GM18502 (cell line): ENCODE measurements around the gene KIF18A.
"Not testable (repeated sequence)": the region's sequence is repeated elsewhere in the genome, so short reads cannot be mapped to it uniquely, and the experiment has no call there.

ENCODE experiments used
- ATAC-seq: cut with Tn5 transposase; IDR thresholded peaks from one replicate; pipeline ENCODE4 v1.9.1; 2021; ENCODE audit warnings: mild to moderate bottlenecking; ENCODE audit not compliant: unreplicated experiment, poor library complexity

KIF18A gene

DNA sequence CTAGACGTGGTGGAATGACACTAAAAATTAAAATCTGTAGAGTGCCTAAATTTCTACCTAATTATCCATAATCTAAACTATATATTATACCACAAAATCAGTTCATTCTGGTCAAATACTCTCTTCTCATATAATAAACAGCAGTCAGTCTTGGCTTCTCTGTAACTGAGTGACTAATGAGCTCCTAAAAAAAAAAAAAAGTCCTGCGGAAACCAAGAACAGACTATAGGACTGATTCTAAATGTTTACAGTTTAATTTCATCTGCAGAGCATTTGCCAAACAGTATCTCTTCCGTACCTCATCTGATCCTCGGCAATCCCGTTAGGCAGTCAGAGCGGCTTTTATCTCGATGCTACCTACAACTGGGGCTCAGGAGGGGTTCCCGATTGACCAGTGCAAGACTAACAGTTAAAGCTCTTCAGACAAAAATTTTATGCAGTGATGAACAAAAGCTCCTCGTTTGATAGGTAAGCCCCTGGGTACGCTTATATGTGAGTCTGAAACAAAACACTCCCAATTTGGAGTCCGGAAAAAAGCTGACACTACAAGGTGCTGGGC, 686 bp downstream of the KIF18A start:
- ATAC-seq, result peak; percentile 1

DNA sequence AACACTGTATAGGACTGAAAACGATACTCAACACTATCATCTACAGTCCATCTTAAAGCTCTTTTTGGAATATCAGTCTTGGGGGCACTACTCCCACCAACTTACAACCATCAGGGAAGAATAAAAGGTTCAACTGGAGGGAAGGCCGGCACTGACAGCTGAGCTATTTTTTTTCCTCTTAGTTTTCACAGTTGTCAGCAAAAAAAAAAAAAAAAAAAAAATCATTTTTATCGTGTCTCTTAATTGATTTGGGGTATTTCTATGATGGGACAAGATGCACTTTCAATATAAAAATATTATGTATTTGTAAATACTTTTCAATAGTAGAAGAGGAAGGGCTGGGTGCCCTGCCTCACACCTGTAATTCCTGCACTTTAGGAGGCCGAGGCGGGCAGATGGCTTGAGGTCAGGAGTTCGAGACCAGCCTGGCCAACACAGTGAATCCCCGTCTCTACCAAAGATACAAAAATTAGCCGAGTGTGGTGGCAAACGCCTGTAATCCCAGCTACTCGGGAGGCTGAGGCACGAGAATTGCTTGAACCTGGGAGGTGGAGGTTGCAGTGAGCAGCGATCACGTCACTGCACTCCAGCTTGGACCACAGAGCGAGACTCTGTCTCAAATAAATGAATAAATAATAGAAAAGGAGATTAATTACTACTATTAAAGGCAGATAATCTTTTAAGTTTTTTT, 1.5 kb downstream of the KIF18A start:
- no peak for ATAC-seq

DNA sequence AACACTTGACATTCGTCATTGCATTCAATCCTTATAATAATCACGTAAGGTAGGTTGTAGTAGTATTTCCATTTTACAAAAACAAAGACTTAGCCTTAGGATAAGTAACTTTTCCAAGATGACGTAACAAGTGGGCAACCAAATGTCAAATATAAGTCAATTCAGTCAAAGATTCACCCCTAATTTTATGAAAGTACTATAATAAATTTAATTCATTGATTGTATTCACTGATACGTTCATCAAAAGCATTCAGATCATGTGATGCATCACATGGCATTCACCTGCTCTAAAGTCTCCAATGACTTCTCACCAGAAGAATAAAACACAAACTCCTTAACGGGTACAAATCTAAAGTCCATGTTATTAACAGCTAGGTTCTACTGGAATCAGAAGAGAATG, 2.1 kb downstream of the KIF18A start:
- ATAC-seq, result no peak

DNA sequence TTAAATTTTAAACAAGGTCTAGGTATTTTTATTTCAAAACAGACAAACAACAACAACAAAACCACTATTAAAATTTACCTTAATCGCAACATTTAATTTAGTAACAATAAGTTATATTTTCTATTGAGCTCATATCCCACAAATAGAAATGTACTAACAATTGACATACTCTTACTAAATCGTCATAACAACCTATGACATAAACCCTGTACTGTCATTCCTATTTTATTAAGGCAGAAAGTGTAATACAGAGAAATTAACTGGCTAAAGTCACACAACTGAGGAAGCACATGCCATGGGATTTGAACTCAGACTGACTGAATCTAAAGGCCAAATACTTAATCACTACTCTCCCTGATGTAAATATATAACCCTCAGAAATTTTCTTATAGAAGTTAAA, 3.0 kb downstream of the KIF18A start:
- ATAC-seq, result no peak

DNA sequence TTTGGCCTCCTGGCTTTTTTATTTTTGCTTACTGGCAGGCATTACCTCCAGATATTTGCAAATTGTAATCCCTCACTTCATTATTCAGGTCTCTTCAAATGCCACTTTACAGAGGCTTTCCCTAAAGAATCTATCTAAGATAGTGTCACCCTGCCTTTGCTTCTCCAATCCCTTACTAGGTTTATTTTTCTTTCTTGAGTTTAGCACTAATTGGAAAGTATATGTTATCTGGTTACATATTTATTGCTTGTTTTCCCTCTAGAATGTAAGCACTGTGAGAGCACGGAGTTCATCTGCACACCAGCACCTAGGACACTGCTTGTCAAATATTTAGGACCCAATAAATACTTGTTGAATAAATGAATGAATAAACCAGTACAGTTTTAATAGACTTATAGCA, 3.5 kb downstream of the KIF18A start:
- ATAC-seq, result no peak

GRCh38 chr11:28102300-28102699, 5.7 kb downstream of the KIF18A start:
- ATAC-seq, result not testable (repeated sequence)

DNA sequence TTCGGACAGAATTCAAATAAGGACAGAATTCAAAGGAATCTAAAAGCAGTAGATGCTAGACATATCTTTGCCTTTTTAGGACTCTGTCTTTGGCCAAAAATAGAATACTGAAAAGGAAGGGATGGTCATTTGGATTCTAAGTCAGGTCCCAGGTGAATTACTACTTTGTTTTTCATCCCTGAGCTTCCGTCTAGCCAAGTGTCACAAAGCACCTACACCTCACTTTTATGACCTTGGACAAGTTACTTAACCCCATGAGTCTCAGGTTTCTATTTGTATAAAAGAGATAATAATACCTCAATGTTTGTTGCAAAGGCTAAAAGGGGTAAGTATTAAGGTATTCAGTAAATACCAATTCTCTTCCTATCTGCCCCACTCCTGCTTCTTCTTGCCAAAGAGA, 7.3 kb downstream of the KIF18A start:
- ATAC-seq, result no peak

GRCh38 chr11:28099715-28100114, 8.2 kb downstream of the KIF18A start:
- no peak for ATAC-seq

DNA sequence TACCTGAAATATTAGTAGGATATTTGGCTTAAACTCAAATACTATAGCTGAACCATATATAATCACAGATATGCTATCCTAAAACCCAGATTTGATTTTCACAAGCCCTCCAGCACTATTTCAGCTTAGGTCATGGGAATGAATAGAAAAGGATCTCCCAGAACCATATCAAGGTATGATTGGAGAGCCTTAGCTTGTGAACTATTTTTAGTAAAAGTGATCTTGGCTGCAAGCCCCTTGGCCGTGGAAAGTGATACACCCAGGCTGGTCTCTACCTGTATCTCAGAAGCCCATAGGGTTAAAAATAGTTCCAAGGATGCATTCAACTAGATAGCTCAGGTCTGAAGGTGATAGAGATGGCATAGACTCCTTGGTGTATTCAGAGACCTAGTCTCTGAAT, 9.7 kb downstream of the KIF18A start:
- ATAC-seq, result no peak

DNA sequence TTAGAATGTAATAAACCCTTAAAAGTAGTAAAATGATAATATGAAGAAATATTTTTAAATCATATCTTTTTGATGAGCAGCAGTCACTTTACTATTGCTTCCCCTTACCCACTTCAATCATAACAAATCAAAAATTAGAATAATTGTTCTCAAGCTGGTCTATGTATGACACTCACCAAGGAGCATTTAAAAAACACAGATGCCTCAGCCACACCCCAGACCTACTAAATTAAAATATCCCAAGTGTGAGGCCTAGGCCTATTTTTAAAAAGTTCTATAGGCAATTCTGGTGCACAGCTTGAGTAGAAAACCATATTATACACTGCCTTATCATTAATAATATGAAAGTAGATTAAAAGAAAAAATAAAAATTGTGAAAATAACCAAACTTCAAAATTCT, 15.2 kb downstream of the KIF18A start:
- no peak for ATAC-seq

DNA sequence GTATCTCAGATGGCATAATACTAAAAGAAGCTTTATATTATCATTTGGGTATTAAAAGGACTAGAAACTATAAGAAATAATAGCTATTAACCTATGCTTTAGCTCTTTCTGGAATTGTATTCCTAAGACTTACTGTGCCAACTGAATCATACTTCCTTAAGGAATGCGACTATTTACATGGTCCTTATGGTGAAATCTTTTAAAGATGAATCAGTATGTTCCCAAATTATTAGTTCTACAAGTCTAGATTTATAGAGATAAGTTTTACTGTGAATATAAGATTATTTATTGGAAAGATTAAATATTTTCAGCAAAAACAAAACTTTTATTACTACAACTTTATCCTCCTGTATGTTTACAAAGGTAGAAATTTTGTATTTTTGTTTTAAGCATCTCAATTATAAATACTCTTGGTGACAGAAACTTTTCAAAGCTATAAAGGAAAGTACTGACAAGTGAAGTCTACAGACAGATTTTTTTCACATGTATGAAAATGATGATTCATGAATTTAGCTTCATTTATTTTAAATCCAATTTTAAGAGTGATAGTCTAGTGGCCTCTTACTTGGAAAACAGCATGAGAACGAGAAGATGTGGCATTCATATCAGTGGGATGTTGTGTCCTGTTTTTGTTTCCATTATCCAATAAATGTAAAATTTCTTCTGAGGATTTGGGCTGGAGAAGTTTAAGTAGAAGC, 17.8 kb downstream of the KIF18A start:
- no peak for ATAC-seq

GRCh38 chr11:28089378-28089777, 18.6 kb downstream of the KIF18A start:
- ATAC-seq, result no peak

DNA sequence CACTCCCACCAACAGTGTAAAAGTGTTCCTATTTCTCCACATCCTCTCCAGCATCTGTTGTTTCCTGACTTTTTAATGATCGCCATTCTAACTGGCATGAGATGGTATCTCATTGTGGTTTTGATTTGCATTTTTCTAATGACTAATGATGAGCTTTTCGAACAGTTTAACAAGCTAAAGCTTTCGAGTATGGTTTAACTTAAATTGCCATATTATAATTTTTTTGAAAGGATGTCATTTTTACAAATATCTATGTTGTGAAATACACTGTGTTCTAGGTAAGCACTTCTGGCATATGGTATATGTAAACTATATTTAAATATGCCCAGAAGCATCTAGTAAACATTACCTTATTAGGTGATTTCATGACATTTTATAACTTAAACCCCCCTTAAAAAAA, 20.3 kb downstream of the KIF18A start:
- ATAC-seq, result not testable (repeated sequence)

- ATAC-seq, result not testable (repeated sequence)
Observed at GRCh38 chr11:28087192-28087591, 20.8 kb downstream of the KIF18A start.

DNA sequence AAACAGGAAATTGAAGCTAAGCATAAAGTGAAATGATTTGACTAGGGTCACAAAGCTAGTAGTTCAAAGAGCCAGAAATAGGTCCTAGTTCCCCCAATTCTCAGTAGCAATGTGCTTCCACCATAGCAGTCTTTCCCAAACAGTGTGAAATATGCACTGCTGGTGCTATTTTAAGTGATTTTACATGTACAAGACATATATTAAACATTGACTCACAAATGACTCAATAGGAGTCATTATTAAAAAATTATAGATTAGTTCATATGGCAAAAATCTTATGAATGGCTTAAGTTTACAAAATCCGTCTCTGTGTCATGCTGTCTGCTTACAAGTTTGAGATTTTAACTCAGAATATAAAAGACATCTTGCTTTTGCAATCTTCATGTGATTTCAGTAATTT, 21.4 kb downstream of the KIF18A start:
- ATAC-seq, result no peak

DNA sequence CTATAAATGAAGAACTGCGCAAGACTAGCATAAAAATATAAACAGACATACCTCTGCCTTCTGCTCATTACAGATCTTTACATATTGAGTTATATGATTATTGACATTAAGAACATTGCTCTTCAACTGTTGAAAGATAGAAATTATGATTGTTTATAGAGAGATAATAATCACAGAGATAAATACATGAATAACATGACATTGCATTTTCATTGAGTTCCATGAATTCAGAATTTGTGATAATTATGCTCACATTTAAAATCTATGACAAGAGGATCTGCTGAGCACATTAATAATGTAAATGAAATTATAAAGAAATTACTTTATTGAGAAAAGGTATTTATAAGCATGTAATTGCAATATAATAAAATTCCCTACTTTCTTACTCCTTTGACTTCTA, 24.8 kb downstream of the KIF18A start:
- no peak for ATAC-seq

- no peak for ATAC-seq
Observed at GRCh38 chr11:28077521-28077920, 30.4 kb downstream of the KIF18A start.

- no peak for ATAC-seq
Observed at GRCh38 chr11:28072321-28072720, 35.6 kb downstream of the KIF18A start.

- no peak for ATAC-seq
Observed at GRCh38 chr11:28071305-28071704, 36.7 kb downstream of the KIF18A start.

DNA sequence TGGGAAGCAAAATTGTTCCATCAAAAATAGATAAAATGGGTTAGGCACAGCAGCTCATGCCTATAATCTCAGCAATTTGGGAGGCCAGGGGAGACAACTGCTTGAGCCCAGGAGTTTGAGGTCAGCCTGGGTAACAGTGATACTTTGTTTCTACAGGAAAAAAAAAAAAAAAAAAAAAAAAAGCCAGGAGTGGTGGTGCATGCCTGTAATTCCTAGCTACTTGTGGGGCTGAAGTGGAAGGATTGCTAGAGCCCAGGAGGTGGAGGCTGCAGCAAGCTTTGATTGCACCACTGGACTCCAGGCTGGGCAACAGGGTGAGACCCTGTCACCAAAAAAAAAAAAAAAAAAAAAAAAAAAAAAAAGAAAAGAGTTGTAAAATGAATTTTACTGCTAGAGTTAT, 49.6 kb downstream of the KIF18A start:
- no peak for ATAC-seq

GRCh38 chr11:28054821-28055220, 53.1 kb downstream of the KIF18A start:
- no peak for ATAC-seq
